ENCODE data around the gene DOCK7. TPM values are rescaled to one million over a fixed set of nuclear protein-coding genes. Genes with fewer than 3 reads are reported as not detected.
A peak's percentile ranks its signal among the peaks of the same experiment; 100 is the strongest.

The DOCK7 gene
- total RNA-seq, 1 experiment from 2014 or later = 102 TPM

- no peak for DNase-seq (ENCODE audit: low read depth)
These were observed 239.8 kb downstream of the DOCK7 start for GRCh38 chr1:62448221-62448933.

GRCh38 chr1:62444701-62445100 lies 243.5 kb downstream of the DOCK7 start:
- no peak for DNase-seq (ENCODE audit: low read depth)

GRCh38 chr1:62439652-62440371 lies 248.4 kb downstream of the DOCK7 start:
- no peak for DNase-seq (ENCODE audit: low read depth)

GRCh38 chr1:62438163-62438562 lies 250.0 kb downstream of the DOCK7 start:
- DNase-seq (ENCODE audit: low read depth) = no peak

GRCh38 chr1:62437273-62437940 lies 250.8 kb downstream of the DOCK7 start:
- DNase-seq (ENCODE audit: low read depth) = no peak

GRCh38 chr1:62436466-62437272 lies 251.5 kb downstream of the DOCK7 start, which contains the start of gene USP1:
Gene USP1, plus strand, starts transcription at chr1:62437049. Its CDS starts 2,819 bp downstream, at chr1:62439868.
- peak; percentile 100 for DNase-seq (ENCODE audit: low read depth)

- DNase-seq (ENCODE audit: low read depth) = no peak
These were observed 252.1 kb downstream of the DOCK7 start for GRCh38 chr1:62436039-62436465.

- no peak for DNase-seq (ENCODE audit: low read depth)
These were observed 252.8 kb downstream of the DOCK7 start for GRCh38 chr1:62435231-62436038.

- no peak for DNase-seq (ENCODE audit: low read depth)
These were observed 253.6 kb downstream of the DOCK7 start for GRCh38 chr1:62434618-62435001.

GRCh38 chr1:62433861-62434617 lies 254.1 kb downstream of the DOCK7 start:
- DNase-seq (ENCODE audit: low read depth) = no peak

- peak; percentile 46 for DNase-seq (ENCODE audit: low read depth)
These were observed 258.6 kb downstream of the DOCK7 start for GRCh38 chr1:62429581-62429980.

GRCh38 chr1:62428351-62428750 lies 259.8 kb downstream of the DOCK7 start:
- no peak for DNase-seq (ENCODE audit: low read depth)

- no peak for DNase-seq (ENCODE audit: low read depth)
These were observed 261.4 kb downstream of the DOCK7 start for GRCh38 chr1:62426794-62427193.

- DNase-seq (ENCODE audit: low read depth) = no peak
These were observed 261.9 kb downstream of the DOCK7 start for GRCh38 chr1:62426237-62426636.

- no peak for DNase-seq (ENCODE audit: low read depth)
These were observed 263.1 kb downstream of the DOCK7 start for GRCh38 chr1:62425041-62425440.

- DNase-seq (ENCODE audit: low read depth) = peak; percentile 37
These were observed 263.8 kb downstream of the DOCK7 start for GRCh38 chr1:62424411-62424810.

- DNase-seq (ENCODE audit: low read depth) = no peak
These were observed 264.5 kb downstream of the DOCK7 start for GRCh38 chr1:62423580-62424242.

- no peak for DNase-seq (ENCODE audit: low read depth)
These were observed 268.0 kb downstream of the DOCK7 start for GRCh38 chr1:62420214-62420613.

- no peak for DNase-seq (ENCODE audit: low read depth)
These were observed 270.7 kb downstream of the DOCK7 start for GRCh38 chr1:62417351-62417999.
